GM21528 (cell line): ENCODE data around the gene SUPT20HL1.
"Not testable (repeated sequence)": the region's sequence is repeated elsewhere in the genome, so short reads cannot be mapped to it uniquely, and the experiment has no call there.

Source experiments
- ATAC-seq: cut with Tn5 transposase; IDR thresholded peaks from one replicate; pipeline ENCODE4 v1.9.1; 2021; ENCODE audit warnings: mild to moderate bottlenecking, moderate library complexity; ENCODE audit not compliant: unreplicated experiment, low FRiP score

SUPT20HL1 gene

GRCh38 chrX:24362089-24362745 lies 1.8 kb downstream of the SUPT20HL1 start:
- ATAC-seq = not testable (repeated sequence)

GRCh38 chrX:24363432-24364181 lies 3.2 kb downstream of the SUPT20HL1 start:
- ATAC-seq = not testable (repeated sequence)

- no peak for ATAC-seq
Measured at GRCh38 chrX:24364326-24364725, 3.9 kb downstream of the SUPT20HL1 start.

DNA sequence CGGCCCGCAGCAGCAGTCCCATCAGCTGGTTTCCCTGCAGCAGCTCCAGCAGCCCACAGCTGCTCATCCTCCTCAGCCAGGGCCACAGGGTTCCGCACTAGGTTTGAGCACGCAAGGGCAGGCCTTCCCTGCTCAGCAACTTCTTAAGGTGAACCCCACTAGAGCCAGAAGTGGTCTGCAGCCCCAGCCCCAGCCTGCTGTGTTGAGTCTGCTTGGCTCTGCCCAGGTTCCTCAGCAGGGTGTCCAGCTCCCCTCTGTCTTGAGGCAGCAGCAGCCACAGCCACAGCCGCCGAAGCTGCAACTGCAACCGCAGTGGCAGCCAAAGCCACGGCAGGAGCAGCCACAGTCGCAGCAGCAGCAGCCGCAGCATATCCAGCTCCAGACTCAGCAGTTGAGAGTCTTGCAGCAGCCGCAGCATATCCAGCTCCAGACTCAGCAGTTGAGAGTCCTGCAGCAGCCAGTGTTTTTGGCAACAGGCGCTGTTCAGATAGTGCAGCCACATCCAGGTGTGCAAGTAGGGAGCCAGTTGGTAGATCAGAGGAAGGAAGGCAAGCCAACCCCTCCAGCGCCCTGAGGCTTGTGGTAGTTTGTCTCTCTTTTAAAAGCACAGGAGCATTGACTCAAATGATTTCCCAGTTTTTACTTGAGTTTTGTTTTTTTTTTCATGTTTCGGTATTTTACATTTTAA lies 4.6 kb downstream of the SUPT20HL1 start:
- no peak for ATAC-seq

DNA sequence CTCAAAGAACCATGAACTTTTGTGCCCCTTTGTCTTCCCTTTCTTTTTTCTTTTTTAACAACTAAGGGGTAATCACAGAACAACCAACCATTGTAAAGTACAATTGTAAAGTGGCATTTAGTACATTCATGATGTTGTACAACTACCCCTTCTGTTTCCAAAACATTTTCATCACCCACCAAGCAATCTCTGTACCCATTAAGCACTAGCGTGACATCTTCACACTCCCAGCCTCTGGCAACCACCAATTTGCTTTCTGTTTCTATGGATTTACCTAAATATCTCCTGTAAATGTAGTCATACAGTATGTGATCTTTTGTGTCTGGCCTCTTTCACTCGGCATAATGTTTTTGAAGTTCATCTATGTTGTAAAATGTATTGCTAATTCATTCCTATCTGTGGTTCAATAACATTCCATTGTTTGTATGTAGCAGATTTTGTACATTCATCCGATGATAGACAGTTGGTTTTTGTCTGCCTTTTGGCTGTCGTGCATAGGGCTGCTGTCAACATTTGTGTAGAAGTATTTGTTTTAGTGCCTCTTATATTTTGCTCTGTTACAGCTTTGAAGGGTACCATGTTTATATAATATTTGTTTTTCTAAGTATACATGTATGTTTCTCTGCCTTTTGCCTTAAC lies 6.4 kb downstream of the SUPT20HL1 start:
- not testable (repeated sequence) for ATAC-seq

- no peak for ATAC-seq
Measured at GRCh38 chrX:24369816-24370215, 9.4 kb downstream of the SUPT20HL1 start.

GRCh38 chrX:24371391-24371972 lies 11.0 kb downstream of the SUPT20HL1 start:
- no peak for ATAC-seq

DNA sequence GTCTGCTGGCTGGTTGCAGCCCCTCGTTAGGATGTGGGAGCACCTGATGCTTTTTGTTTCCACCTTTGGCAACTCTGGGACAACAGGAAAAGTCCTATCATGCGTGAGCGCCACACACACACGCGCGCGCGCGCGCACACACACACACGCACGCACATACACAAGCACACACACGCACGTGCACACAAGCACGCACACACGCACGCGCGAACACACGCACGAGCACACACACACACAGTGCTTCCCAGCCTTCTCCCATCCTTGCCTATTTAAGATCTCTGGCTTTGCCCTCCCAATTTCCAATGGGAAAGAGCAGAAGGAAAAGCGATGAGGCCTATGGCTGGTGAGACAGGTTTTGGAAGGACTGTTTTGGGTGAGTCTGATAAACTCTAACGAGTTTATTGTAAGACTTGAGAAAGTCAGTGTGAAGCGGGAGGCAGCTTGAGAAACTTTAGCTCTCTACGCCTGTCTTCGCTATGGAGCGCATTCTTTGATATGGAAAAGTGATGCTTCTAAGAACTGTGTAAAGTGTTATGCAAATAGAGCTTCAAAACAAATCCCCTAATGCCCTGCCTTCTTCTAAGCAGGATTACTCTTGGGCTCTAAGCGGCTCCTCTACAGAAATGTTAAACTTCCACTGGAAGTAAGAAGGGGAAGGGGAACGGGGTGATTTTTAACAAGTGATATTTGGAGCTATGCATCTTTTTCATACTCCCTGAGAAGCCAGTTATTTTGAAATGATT lies 11.8 kb downstream of the SUPT20HL1 start:
- ATAC-seq = no peak

DNA sequence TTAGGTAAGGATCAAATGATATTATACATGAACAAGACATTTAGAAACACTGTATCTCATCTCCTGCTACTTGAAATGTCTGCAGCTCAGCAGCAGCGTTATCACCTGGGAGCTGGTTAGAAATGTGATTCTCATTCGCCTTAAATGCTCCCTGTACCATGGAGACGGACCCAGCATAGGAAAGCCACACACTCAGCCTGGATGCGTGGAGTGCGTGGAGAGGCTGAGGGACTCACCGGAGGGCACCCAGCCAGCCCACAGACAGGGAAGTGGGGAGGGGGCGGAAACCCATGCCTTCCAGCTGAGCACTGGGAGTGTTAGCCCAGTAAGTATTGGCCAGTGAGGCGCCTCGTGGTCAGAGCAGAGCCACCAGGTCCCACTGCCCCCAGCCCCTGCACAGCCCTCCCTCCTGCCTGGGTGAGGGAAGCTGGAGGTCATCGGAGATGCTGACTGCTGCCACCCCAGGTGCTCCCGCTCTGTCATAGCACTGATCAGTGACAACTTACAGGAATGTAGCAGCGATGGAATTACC lies 15.2 kb downstream of the SUPT20HL1 start:
- ATAC-seq = no peak

DNA sequence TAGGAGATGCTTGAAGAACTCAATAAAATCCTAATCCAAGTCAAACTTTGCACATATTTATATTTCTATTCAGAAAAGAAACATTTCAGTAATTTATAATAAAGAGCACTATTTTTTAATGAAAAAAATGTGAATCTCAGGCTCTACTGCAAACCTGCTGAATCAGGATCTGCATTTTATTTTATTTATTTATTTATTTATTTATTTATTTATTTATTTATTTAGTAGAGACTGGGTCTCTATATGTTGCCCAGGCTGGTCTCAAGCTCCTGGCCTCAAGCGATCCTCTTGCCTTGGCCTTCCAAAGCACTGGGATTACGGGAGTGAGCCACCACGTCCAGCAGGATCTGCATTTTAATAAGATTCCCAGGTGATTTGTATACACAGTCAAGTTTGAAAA lies 16.0 kb downstream of the SUPT20HL1 start:
- no peak for ATAC-seq

DNA sequence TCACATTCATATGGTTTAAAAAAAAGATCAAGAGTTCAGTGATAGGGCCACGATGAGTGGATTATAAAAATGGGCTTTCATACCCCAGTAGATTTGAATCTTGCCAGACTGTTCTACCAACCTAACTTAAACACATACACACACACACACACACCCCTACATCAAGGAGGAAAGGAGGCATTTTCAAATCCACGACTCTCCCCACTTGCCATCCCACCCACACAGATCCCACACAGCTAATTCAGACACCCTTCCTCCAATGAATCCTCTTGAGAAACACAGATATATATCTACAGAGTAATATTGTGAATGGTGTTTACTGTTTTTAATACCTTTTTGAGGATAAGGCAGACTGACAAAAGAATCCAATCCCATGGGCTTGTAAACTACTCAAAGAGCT lies 16.8 kb downstream of the SUPT20HL1 start:
- ATAC-seq = no peak

- ATAC-seq = no peak
Measured at GRCh38 chrX:24377911-24378468, 17.6 kb downstream of the SUPT20HL1 start.

- ATAC-seq = no peak
Measured at GRCh38 chrX:24378706-24379105, 18.3 kb downstream of the SUPT20HL1 start.

DNA sequence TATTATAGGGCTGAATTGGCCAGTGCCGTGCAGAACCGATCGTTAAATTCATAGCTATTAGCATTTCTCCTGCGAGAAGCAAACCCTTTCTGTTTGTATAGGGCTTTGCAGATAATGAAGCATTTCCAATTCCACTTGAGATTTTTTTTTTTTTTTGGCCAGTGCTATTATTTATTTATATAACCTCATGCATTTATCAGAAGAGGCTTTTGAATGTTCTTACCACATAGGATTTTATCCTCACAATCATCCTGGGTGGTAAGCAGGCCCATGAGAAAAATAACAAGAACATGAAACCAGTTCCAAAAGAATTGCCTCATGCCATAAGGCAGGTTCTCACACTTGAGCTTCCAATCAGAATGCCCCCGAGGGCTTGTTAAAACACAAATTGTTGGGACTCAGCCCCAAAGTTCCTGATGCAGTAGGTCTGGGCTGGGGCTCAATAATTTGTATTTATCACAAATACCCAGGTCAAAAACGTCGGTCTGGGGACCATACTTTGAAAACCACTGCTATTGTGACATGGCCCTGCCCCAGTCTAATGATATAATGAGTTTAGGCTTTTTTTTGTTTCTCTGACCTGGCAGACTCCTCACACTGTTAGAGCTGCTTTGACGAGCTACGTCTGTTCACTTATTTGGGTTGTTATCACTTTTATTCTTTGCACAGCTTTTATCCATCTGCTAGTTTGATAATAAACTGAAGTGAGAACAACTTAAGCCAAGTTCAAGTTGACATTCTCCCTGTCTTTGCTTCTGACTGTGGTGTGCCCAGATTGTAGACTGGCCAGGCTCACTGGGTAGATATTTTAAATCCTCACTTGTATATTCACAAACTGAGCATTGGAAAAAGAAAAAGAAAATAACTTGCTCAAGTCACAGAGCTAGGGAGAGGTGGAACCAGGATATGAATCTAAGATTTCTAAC lies 20.1 kb downstream of the SUPT20HL1 start:
- ATAC-seq = no peak

GRCh38 chrX:24382315-24382714 lies 21.9 kb downstream of the SUPT20HL1 start:
- not testable (repeated sequence) for ATAC-seq

DNA sequence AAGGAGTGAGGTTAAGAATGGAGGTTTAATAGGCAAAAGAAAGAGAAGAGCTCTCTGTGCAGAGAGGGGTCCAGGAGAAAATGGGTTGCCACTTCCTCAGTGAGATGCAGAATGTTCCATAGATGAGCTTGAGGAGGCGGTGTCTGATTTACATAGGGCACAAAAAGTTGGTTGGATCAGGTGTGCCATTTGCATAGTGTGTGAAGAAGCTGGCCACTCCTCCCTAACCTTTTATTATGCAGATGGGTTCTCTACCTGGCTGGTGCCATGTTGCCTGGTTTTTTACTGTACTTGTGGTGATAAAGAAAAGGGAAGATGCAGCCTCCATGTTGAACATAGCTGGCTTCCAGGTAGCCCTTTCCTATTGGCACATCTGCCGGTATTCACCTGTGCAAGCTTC lies 27.3 kb downstream of the SUPT20HL1 start:
- ATAC-seq = no peak

DNA sequence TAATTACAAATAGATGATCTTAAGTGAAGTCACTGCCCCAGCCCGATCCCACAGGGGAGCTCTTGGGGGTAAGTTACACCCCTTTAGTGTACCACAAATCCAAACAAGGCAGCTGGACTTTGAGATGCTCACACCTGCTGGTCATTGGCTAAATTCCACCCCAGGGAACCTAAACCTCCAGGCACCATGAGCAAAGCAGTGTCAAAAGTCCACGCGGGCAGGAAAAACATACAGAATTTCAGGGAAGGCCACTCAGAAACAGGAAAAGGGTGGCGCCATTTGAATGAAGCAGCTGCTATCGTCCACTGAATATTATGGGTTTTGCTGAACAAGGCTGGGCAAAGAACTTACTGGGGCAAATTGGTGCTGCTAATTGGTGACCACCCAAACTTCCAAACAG lies 30.9 kb downstream of the SUPT20HL1 start:
- no peak for ATAC-seq

- no peak for ATAC-seq
Measured at GRCh38 chrX:24391843-24392242, 31.4 kb downstream of the SUPT20HL1 start.
